Keratinocyte (primary cell): Measurements from ENCODE around the gene OPRD1.

Experiments used
- CTCF ChIP-seq, 3 experiments: IDR thresholded peaks in 1 of 3; conservative IDR thresholded peaks in 1 of 3; optimal IDR thresholded peaks in 1 of 3; 2 replicates in 2 of 3; 3 replicates in 1 of 3; pipeline versions ENCODE3 to v1.5.1; 2011; ENCODE audit warnings: low read length in 3 of 3, mild to moderate bottlenecking in 3 of 3, moderate library complexity in 2 of 3, control low read depth in 1 of 3, inconsistent platforms in 1 of 3; ENCODE audit not compliant: insufficient read depth in 2 of 3; ENCODE audit errors: extremely low read depth in 1 of 3
- EZH2 ChIP-seq: IDR thresholded peaks from one replicate; pipeline ENCODE4 v1.6.1; 2012; ENCODE audit warnings: inconsistent platforms, mild to moderate bottlenecking, low read length, moderate library complexity

- TF ChIP-seq CTCF (optimal IDR thresholded peaks at IDR 0.05 in 1 of 3, IDR thresholded peaks at IDR 0.05 in 1 of 3, conservative IDR thresholded peaks at IDR 0.05 in 1 of 3; ENCODE audit: extremely low read depth in 1 of 3, insufficient read depth in 2 of 3, low read length in 3 of 3), result no peak
- no peak for TF ChIP-seq EZH2
Measured at GRCh38 chr1:28770601-28771165, 41.3 kb upstream of the OPRD1 start.
